Retinal pigment epithelial cell (primary cell): ENCODE measurements around the gene NUP93.

Source experiments
- DNase-seq: peaks from one replicate; pipeline ENCODE4 v3.0.0-alpha.2; 2010; ENCODE audit warnings: low read depth
- H3K4me3 ChIP-seq: 2 replicates; pipeline ENCODE4 v1.5.1; 2011; ENCODE audit warnings: mild to moderate bottlenecking, low read length, control low read depth, moderate library complexity
- CTCF ChIP-seq: conservative IDR thresholded peaks from 2 replicates; pipeline ENCODE4 v1.5.1; 2011; ENCODE audit warnings: low read depth, low read length, control low read depth, inconsistent platforms

The NUP93 gene

GRCh38 chr16:56861092-56861610, 131.2 kb downstream of the NUP93 start:
- DNase-seq, result no peak
- H3K4me3 ChIP-seq, result no peak overlapping the region
- no peak for TF ChIP-seq CTCF

- no peak for TF ChIP-seq CTCF
- no peak overlapping the region for H3K4me3 ChIP-seq
- DNase-seq, result no peak
Observed at GRCh38 chr16:56861756-56862155, 131.8 kb downstream of the NUP93 start.

DNA sequence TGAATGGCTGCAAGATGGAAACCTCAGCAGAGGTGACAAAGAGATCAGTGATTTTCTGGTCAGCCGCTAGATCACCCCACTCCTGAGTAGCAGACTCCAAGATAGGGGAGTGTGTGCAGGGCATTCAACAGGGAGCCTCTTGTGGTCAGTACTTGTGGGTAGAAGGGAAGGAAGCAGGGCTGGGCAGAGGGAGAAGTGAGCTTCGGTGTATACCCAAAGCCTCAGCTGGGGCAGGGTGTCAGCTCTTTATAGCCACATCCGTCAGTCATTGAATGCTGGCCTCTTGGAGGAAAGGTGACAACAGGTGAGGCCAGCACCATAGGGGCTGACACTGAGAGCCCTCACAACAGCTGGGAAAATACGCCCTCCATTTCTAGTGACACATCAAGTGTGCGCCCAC, 132.8 kb downstream of the NUP93 start:
- no peak for TF ChIP-seq CTCF
- H3K4me3 ChIP-seq, result no peak overlapping the region
- no peak for DNase-seq

GRCh38 chr16:56864960-56865359, 135.0 kb downstream of the NUP93 start, which contains the start of gene SLC12A3:
Gene SLC12A3, plus strand, starts transcription at chr16:56865207. Its CDS starts 29 bp downstream, at chr16:56865236.
- no peak within 1 kb of the TSS for H3K4me3 ChIP-seq
- no peak for TF ChIP-seq CTCF
- no peak for DNase-seq

GRCh38 chr16:56865394-56866062, 135.6 kb downstream of the NUP93 start:
- no peak for TF ChIP-seq CTCF
- H3K4me3 ChIP-seq, result no peak overlapping the region
- DNase-seq, result no peak

DNA sequence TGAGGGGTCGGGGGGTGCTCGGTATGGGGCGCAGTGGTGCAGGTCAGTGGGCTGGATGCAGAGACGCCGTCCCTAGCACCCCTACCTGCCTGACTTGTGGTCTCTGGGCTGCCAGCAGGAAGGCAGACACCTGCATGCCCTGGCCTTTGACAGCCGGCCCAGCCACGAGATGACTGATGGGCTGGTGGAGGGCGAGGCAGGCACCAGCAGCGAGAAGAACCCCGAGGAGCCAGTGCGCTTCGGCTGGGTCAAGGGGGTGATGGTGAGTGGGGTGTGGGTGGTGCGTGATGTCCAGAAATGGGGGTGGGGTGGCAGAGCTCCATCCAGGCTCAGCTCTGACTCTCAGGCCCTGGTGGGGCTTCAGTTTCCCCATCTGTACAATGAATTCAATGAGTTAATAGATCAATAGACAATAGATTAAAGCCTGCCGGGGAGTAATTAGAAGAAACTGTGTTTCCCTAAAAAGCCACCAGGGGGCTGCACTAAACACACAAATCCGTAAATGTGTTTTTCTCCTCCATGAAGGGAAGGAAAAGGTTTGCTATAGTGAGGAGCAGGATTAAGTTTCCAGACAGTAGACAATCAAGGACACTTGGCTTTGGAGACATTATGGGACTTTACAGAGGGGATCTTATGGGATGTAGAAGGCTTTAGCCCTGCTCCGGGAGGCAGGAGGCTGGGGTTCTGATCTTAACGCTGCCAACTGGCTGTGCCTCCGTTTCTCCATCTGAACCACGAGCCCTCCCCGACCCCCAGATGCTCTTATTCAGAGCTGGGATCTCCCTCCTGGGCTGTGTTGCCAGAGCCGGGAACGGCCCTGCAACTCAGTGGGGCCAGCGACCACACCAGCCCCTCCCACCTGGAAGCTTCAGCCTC, 137.3 kb downstream of the NUP93 start:
- TF ChIP-seq CTCF, result peak; percentile 72
- H3K4me3 ChIP-seq, result no peak overlapping the region
- DNase-seq, result peak; percentile 16
